HG03039 (cell line): ENCODE measurements around the gene EIF1.
A peak's percentile ranks its signal among the peaks of the same experiment; 100 is the strongest.
"Not testable (repeated sequence)": the region's sequence is repeated elsewhere in the genome, so short reads cannot be mapped to it uniquely, and the experiment has no call there.

Experiments used
- ATAC-seq: cut with Tn5 transposase; IDR thresholded peaks from one replicate; pipeline ENCODE4 v1.9.1; 2021; ENCODE audit warnings: mild to moderate bottlenecking, moderate library complexity; ENCODE audit not compliant: unreplicated experiment

Gene EIF1

GRCh38 chr17:41678411-41678906, 10.2 kb upstream of the EIF1 start:
- ATAC-seq: no peak

- no peak for ATAC-seq
Observed at GRCh38 chr17:41678907-41679739, 9.6 kb upstream of the EIF1 start.

GRCh38 chr17:41679740-41680425, 8.8 kb upstream of the EIF1 start:
- no peak for ATAC-seq

- no peak for ATAC-seq
Observed at GRCh38 chr17:41680426-41681040, 8.2 kb upstream of the EIF1 start.

GRCh38 chr17:41681776-41682175, 6.9 kb upstream of the EIF1 start:
- no peak for ATAC-seq

GRCh38 chr17:41682631-41683030, 6.1 kb upstream of the EIF1 start:
- ATAC-seq: no peak

- ATAC-seq: no peak
Observed at GRCh38 chr17:41683441-41684007, 5.2 kb upstream of the EIF1 start.

GRCh38 chr17:41684035-41684434, 4.7 kb upstream of the EIF1 start:
- no peak for ATAC-seq

- not testable (repeated sequence) for ATAC-seq
Observed at GRCh38 chr17:41685753-41686152, 2.9 kb upstream of the EIF1 start.

- ATAC-seq: no peak
Observed at GRCh38 chr17:41686281-41686680, 2.4 kb upstream of the EIF1 start.

- peak; percentile 11 for ATAC-seq
Observed at GRCh38 chr17:41687828-41688640, 651 bp upstream of the EIF1 start.

GRCh38 chr17:41689497-41690299, 1.0 kb downstream of the EIF1 start:
- ATAC-seq: no peak

GRCh38 chr17:41690497-41690896, 1.8 kb downstream of the EIF1 start:
- ATAC-seq: no peak

GRCh38 chr17:41691031-41691777, 2.5 kb downstream of the EIF1 start:
- no peak for ATAC-seq

- no peak for ATAC-seq
Observed at GRCh38 chr17:41692722-41693521, 4.2 kb downstream of the EIF1 start.

GRCh38 chr17:41695134-41695661, 6.5 kb downstream of the EIF1 start:
- ATAC-seq: no peak

- ATAC-seq: no peak
Observed at GRCh38 chr17:41695954-41696757, 7.5 kb downstream of the EIF1 start.
